ENCODE data around the gene HSPA1A. TPM values are rescaled to one million over a fixed set of nuclear protein-coding genes. Genes with fewer than 3 reads are reported as not detected.

The HSPA1A gene
- total RNA-seq, 1 experiment from 2014 or later = 20.3 TPM

DNA sequence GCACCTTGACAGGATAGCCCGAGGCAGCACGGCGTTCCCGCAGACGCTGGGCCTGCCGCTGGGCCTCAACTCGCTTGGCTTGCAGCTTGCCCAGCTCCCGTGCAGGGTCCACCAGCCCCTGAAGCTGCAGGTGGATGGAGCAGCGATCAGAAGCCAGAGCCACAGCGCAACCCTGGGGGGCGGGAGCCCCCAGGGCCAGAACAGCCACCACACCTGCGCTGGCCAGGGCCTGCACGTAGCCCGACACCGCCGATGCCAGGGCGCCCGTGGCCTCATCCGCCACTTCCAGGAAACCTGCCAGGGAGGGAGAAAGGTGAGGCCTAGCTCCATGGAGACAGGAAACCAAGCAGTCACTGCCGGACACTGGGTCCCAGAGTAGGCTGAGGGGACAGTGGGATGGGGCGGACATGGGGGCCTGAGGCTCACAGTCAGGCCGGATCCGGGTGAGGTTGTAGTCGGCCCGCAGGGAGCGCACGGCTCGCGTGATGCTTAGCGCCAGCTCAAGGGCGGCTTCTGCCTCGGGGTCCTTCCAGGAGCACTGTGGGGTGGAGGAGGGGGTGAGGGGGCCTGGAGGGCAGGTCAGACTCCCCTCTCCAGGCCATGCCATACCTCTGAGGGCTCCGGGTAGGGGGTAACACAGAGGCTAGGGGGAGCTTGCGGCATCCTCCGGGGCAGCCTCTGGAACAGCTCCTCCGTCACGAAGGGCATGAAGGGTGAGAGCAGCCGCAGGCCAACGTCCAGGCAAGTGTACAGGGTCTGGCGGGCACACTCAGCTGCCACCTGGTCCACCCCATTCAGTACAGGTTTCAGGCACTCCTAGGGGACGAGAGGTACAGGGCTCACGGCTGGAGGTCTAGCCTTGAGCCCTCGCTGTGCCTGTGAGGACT is 36.1 kb upstream of the HSPA1A start:
- H3K27ac Mint-ChIP-seq (ENCODE audit: low read depth, unreplicated experiment) = no peak overlapping the region
- no peak for DNase-seq (ENCODE audit: unreplicated experiment)
- intact Hi-C loops (cut with micrococcal nuclease) = loop anchor here (10.0 kb wide), 1 partner anchor 234 kb away; the partner anchor contains the start of genes ATP6V1G2, DDX39B and NFKBIL1
- TF ChIP-seq, protein P1, sequence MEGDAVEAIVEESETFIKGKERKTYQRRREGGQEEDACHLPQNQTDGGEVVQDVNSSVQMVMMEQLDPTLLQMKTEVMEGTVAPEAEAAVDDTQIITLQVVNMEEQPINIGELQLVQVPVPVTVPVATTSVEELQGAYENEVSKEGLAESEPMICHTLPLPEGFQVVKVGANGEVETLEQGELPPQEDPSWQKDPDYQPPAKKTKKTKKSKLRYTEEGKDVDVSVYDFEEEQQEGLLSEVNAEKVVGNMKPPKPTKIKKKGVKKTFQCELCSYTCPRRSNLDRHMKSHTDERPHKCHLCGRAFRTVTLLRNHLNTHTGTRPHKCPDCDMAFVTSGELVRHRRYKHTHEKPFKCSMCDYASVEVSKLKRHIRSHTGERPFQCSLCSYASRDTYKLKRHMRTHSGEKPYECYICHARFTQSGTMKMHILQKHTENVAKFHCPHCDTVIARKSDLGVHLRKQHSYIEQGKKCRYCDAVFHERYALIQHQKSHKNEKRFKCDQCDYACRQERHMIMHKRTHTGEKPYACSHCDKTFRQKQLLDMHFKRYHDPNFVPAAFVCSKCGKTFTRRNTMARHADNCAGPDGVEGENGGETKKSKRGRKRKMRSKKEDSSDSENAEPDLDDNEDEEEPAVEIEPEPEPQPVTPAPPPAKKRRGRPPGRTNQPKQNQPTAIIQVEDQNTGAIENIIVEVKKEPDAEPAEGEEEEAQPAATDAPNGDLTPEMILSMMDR (IDR thresholded peaks at IDR 0.05; ENCODE audit: unreplicated experiment) = no peak
- H3K4me3 Mint-ChIP-seq (ENCODE audit: unreplicated experiment) = no peak overlapping the region
- H3K27me3 Mint-ChIP-seq (ENCODE audit: insufficient read depth, unreplicated experiment) = no peaks in the 10 kb centered on the region
- peaks cover 20% of the 10 kb centered on the region for H3K4me1 Mint-ChIP-seq (ENCODE audit: insufficient read depth, unreplicated experiment)
- no TSS peak for BruUV-seq (replicated peaks)
- H3K9me3 Mint-ChIP-seq (ENCODE audit: unreplicated experiment) = no peaks in the 10 kb centered on the region
- POLR2A ChIA-PET = interaction anchor here (0.5 to 1.8 kb wide), 5 partner anchors 27 to 171 kb away, joined by 3 to 4 read pairs (median 3); partner anchors contain the start of gene LSM2
- CTCF ChIA-PET = interaction anchor here (2.1 kb wide), 1 partner anchor 9 kb away, joined by 10 read pairs; no protein-coding TSS in a partner anchor
- peaks cover 42% of the 10 kb centered on the region for H3K36me3 Mint-ChIP-seq (ENCODE audit: insufficient read depth, unreplicated experiment)

DNA sequence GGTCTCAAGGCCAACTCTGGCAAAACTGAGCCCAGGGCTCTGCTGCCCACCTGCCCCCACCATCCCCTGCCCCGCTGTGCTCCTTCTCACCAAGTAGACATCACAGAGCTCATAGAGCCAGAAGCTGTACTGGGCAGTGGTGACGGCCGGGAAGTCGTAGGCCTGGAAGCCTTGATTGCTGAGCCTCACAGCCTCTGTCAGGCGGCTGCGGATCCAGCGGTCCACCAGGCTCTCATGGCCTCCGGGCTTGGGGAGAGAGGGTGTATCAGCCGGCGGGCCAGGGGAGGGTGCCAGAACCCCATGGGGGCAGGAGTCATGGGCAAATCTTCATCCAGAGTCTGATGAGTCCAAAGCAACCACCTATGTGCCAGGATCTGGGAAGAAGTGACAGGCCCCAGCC is 35.4 kb upstream of the HSPA1A start:
- Mint-ChIP-seq H3K4me3 (ENCODE audit: unreplicated experiment) (no peak overlapping the region), H3K27me3 (ENCODE audit: insufficient read depth, unreplicated experiment) (no peaks in the 10 kb centered on the region), H3K36me3 (ENCODE audit: insufficient read depth, unreplicated experiment) (peaks cover 46% of the 10 kb centered on the region), H3K9me3 (ENCODE audit: unreplicated experiment) (no peaks in the 10 kb centered on the region), H3K4me1 (ENCODE audit: insufficient read depth, unreplicated experiment) (peaks cover 20% of the 10 kb centered on the region), H3K27ac (ENCODE audit: low read depth, unreplicated experiment) (no peak overlapping the region)
- no TSS peak for BruUV-seq (replicated peaks)
- intact Hi-C loops (cut with micrococcal nuclease) = loop anchor here (10.0 kb wide), 1 partner anchor 235 kb away; the partner anchor contains the start of genes ATP6V1G2, DDX39B and NFKBIL1
- DNase-seq (ENCODE audit: unreplicated experiment) = no peak
- CTCF ChIA-PET = interaction anchor here (0.6 to 2.1 kb wide), 2 partner anchors 10 to 49 kb away, joined by 3 to 10 read pairs; no protein-coding TSS in a partner anchor
- POLR2A ChIA-PET = interaction anchor here (1.1 to 1.8 kb wide), 2 partner anchors 26 to 47 kb away, joined by 3 to 4 read pairs; no protein-coding TSS in a partner anchor
- TF ChIP-seq, protein P1 (IDR thresholded peaks at IDR 0.05; ENCODE audit: unreplicated experiment) = no peak

DNA sequence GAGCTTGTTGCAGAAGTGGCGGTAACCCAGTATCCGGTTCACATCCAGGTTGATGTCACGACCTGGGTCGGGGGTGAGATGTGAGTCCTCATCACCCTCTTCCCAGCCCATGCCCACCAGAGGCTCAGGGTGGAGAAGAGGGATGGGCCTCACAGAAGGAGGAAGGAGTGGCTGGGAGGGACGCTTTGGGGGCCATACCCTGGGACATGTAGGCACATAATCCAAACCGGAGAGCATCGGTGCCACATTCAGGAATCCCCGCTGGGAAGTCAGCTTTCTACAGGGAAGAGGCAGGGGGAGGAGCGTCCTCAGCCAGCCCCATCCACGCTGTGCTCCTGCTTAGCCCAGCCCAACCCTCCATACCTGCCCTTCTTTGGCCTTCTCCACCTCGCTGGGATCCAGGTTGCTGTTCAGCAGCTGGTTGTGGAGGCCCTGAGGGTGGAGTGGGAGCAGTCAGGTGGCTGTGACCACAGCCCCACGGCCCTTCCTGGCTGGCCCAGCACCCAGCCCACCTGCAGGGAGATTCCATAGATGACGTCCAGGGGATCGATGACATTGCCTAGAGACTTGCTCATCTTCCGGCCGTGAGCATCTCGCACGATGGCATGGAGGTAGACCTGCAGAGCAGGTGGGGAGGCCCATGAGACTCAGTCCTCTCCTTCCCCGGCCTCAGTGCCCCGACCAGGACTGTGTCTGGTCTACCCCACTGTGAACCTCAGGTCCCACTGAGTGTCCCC is 34.7 kb upstream of the HSPA1A start:
- ChIA-PET POLR2A (interaction anchor here (1.1 to 1.8 kb wide), 2 partner anchors 25 to 46 kb away, joined by 3 to 4 read pairs; no protein-coding TSS in a partner anchor), CTCF (interaction anchor here (0.6 to 2.1 kb wide), 4 partner anchors 11 to 50 kb away, joined by 3 to 10 read pairs (median 4); partner anchors contain the start of gene HSPA1B)
- H3K9me3 Mint-ChIP-seq (ENCODE audit: unreplicated experiment) = no peaks in the 10 kb centered on the region
- DNase-seq (ENCODE audit: unreplicated experiment) = no peak
- peaks cover 14% of the 10 kb centered on the region for H3K4me1 Mint-ChIP-seq (ENCODE audit: insufficient read depth, unreplicated experiment)
- H3K36me3 Mint-ChIP-seq (ENCODE audit: insufficient read depth, unreplicated experiment) = peaks cover 49% of the 10 kb centered on the region
- no TSS peak for BruUV-seq (replicated peaks)
- intact Hi-C loops (cut with micrococcal nuclease) = no loop called here
- H3K27ac Mint-ChIP-seq (ENCODE audit: low read depth, unreplicated experiment) = no peak overlapping the region
- no peak overlapping the region for H3K4me3 Mint-ChIP-seq (ENCODE audit: unreplicated experiment)
- no peaks in the 10 kb centered on the region for H3K27me3 Mint-ChIP-seq (ENCODE audit: insufficient read depth, unreplicated experiment)
- TF ChIP-seq, protein P1 (IDR thresholded peaks at IDR 0.05; ENCODE audit: unreplicated experiment) = no peak

All from MCF 10A (cell line).